Stimulated activated CD8-positive, alpha-beta memory T cell treated with anti-CD3 and anti-CD28 coated beads, Interleukin-4, amount 100 ng/mL, for 24 hours (primary cell): ENCODE results near the gene KDM4C.
"Not testable (repeated sequence)": the region's sequence is repeated elsewhere in the genome, so short reads cannot be mapped to it uniquely, and the experiment has no call there.

Experiments used
- DNase-seq: peaks from one replicate; pipeline ENCODE4 v3.0.0-alpha.2; 2020; ENCODE audit warnings: low read depth

Gene KDM4C

GRCh38 chr9:6931913-6932312, 174.1 kb downstream of the KDM4C start:
- no peak for DNase-seq

DNA sequence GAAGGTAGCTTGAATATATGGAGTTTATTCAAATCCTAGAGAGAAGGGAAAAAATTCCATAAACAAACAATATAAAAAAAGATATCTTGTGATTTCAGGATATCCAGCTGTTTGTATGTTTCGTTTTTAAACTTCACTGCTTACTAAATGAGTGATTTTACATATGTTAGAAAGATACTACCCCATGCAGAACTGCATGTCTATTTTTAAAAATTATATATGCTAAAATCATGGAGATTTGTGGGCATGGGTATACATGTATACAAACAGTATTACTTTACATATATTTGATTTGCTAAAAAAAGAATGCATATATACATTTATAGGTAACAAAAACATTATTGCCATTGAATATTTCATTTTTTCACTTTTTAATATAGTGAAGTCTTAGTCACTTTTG, 178.3 kb downstream of the KDM4C start:
- no peak for DNase-seq

DNA sequence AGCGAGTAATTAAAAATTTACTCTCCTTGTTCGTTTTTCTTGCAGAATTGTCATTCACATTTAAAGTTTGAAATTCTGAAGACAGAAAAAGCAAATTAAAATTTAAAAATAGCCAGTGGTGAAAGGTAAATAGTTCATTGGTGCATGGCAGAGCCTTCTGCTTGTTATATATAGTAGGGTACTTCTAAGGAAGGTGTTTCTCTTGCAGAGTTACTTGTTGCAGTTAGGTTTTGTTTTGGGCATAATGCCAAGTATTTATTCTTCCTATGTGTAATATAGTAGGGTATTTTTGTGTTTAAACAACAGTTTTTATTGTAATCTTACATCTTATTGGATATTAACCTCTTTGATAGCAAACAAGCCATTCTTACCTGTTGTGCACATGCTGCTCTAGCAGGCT, 179.4 kb downstream of the KDM4C start:
- no peak for DNase-seq

- DNase-seq: no peak
Measured at GRCh38 chr9:6938447-6938846, 180.7 kb downstream of the KDM4C start.

- DNase-seq: no peak
Measured at GRCh38 chr9:6938873-6939272, 181.1 kb downstream of the KDM4C start.

DNA sequence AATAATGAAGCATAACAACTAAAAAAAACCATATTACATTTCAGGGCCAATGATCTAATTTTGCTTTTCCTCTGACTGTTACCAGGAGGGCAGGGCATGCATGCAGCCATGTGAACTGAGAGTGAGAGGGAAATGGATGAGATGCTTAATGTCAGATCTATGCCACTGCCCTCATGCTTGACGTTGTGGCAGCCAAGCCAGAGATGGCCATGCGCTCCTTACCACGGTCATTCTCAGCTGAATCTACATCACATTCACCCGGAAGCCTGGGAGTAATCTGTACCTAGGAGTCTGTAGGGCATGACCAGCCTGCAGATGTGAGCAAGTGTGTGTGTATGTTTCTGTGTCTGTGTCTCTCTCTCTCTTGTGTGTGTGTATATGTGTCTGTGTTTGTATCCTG, 183.7 kb downstream of the KDM4C start:
- DNase-seq: no peak

GRCh38 chr9:6942406-6942805, 184.6 kb downstream of the KDM4C start:
- no peak for DNase-seq

DNA sequence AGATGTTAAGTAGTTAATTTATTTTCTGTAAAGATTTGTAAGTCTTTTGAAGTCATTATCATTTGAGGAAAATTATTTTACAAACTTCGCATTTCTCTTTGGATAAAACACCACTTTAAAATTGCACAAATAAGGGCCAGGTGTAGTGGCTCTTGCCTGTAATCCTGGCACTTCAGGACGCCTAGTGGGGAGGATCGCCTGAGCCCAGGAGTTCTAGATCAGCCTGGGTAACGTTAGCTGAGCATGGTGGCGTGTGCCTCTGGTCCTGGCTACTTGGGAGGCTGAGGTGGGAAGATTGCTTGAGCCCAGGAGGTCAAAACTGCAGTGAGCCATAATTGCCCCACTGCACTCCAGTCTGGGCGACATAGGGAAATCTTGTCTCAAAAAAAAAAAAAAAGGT, 185.5 kb downstream of the KDM4C start:
- no peak for DNase-seq

DNA sequence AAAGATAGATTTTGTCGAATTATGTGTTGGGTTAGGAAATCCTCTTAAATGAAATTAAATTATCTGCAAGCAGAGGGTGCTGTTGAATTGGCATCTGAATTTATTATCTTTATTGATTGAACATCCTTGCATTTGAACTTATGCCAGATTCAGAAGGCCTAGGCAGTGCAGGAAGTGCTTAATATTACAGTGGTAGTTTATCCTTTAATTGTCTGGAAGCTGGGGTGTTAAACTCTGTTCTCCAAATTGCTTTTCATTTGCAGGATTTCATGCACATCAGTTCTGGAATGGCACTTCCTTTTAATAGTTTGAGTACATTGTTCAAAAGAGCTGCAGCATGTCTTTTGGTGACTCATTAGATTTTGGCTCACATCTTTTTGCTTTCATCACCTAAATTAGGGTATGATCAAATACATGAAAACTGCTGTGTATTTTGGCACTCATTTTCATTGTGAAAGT, 186.3 kb downstream of the KDM4C start:
- no peak for DNase-seq

DNA sequence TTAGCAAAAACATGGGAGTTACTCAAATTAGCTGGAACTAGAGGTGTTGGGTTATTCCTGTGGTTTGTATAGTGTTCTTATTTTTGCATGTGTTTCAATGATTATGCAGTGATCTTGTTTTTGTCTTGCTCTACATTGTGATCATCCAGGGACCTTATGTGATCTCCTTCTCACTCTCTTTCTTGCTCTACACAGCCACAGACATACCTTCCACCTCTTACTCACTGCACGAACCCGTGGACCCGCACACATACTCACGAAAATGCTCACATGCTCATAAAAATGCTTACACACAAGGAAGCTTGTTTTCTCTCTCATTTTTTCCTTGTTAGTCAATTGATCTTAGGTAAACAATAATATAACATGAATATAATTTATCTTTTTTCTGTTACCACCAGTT, 187.1 kb downstream of the KDM4C start:
- no peak for DNase-seq

- no peak for DNase-seq
Measured at GRCh38 chr9:6945816-6946215, 188.0 kb downstream of the KDM4C start.

- DNase-seq: no peak
Measured at GRCh38 chr9:6946583-6947166, 188.9 kb downstream of the KDM4C start.

- DNase-seq: not testable (repeated sequence)
Measured at GRCh38 chr9:6948921-6949320, 191.1 kb downstream of the KDM4C start.

DNA sequence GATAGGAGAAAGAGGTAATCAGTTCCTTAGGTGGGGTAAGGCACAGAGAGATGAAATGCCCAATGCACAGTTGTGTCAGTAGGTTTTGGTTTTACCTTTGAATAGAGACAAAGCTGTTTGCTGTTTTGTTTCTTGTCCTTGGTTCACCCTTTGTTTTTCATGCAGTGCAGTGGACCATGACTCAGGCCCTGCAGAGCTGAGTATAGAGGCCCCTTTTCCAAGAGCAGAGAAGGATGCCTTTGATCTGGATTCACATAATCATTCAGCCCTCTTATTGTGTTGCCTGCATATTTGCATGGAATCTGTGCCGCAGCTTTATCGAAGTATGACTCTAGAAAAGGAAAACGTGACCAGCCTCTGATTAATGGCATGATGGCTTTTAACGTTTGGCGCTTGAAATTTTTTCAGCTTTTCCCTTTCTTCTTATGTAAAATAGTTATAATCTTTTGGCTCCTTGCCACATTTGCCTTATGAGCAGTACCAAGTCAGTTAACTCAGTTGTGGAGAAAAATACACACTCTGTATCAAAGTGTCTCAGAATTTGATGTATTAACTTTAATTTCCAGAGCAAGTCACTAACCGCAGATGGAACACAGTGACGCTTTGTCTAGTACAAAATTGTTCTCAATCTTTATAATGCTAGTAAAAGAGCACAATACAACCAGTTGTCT, 197.6 kb downstream of the KDM4C start:
- no peak for DNase-seq

DNA sequence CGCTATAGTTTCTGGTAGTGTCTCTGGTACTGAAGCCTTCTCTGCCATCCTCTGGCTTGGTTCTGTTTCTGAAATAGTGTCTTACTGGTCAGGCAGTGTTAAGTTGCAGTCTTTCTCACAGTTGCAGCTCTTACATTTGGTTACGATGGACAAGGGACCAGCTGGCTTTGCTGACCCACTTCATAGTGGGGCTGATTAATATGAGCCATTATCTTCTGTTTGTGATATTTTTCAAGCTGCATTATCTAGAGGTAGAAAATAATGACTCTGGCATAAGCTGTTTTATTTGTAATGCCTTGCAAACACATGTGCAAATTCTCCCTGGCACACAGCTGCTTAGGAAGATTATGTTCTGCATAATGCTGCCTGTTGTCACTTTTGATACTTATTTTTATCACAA, 199.1 kb downstream of the KDM4C start:
- no peak for DNase-seq

DNA sequence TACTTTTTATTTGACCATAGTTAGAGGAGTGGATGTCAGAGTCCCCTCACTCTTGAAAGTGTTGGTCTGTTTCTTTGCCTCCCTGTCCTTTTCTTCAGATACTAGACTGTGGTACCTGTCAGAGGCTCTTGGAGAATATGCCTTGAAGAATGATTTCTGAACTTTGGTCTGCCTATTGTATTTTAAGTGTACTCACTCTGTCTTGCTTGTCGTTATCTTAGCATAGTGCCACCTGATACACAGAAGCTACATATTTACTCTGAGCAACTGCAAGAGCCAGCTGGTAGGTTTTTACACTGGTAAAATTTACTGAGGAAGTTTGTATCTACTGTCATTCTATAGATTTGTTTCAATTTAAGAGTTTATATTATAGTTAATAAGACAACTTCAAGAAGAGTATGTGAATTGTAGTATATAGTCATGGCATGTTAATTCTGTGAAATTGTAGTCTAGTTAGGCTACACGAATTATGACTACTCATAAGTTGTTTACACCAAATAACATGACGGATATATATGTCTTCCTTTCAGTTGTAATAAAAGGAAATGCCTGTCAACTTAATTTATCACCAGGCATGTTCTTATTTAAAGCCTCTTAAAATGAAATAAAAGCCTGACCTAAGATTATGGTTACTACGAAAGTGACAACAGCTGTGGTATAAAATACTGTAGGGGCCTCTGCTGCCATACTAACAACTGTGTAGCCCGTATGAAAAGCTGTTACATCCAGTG, 201.7 kb downstream of the KDM4C start:
- DNase-seq: no peak

DNA sequence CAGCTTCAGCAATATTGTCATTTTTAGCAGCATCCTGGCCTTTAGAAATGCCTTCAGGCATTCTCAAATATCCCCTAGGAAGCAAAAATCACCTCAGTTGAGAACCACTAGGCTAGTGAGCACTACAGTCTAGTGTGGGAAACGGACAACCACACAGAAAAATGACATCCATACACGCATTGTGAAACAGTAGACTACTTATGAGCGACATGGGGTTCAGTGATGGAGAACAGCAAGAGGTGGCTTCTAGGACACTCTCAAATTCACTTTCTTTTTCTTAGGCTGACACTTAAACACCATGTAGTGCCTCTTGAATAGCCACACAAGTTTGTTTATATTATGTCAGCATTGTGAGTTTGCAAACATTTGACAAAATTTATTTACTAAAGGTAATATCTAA, 203.0 kb downstream of the KDM4C start:
- DNase-seq: no peak

- no peak for DNase-seq
Measured at GRCh38 chr9:6961845-6962522, 204.2 kb downstream of the KDM4C start.

GRCh38 chr9:6965566-6965965, 207.8 kb downstream of the KDM4C start:
- DNase-seq: no peak

DNA sequence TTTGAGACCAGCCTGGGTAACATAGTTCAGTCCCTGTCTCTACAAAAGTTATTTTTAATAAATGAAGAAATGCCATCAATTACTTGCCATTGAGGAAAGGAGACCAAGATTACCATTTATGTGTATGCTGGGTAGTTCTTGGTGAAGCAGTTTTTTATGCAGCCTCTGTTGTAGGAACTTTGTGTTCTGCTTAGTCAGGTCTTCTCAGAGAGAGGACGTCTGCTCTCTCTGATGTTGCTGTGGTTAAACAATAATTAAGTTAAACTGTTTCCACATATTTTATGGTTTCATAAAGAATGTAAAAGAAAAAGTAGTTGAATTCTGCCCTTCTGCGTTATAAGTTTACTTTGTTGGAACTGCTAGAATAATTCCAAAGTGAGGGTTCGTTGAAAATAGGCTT, 210.5 kb downstream of the KDM4C start:
- no peak for DNase-seq

GRCh38 chr9:6969805-6970204, 212.0 kb downstream of the KDM4C start:
- DNase-seq: no peak

- DNase-seq: no peak
Measured at GRCh38 chr9:6973089-6973488, 215.3 kb downstream of the KDM4C start.

GRCh38 chr9:6973762-6974161, 216.0 kb downstream of the KDM4C start:
- DNase-seq: no peak
